ENCODE results near the gene CNTROB. TPM values are rescaled to one million over a fixed set of nuclear protein-coding genes. Genes with fewer than 3 reads are reported as not detected.
A peak's percentile ranks its signal among the peaks of the same experiment; 100 is the strongest.

The CNTROB gene
- total RNA-seq, 1 experiment from 2014 or later: 28.7 TPM

DNA sequence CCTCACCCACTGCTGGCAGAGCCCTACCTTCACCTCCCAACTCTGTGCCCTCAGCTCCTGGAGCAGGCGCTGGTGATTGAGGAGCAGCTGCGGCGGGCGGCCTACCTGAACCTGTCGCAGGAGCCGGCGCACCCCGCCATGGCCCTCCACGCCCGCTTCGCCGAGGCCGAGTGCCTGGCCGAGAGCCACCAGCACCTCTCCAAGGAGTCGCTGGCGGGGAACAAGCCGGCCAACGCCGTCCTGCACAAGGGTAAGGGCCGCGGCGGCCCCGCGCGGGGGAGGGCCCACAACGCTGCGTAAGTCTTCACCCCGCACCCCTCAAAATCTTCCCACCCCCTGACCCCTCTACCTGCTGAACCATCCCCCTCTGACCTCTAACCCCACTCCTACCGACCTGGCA, 22.9 kb upstream of the CNTROB start:
- no peak for DNase-seq (ENCODE audit: low read depth)

DNA sequence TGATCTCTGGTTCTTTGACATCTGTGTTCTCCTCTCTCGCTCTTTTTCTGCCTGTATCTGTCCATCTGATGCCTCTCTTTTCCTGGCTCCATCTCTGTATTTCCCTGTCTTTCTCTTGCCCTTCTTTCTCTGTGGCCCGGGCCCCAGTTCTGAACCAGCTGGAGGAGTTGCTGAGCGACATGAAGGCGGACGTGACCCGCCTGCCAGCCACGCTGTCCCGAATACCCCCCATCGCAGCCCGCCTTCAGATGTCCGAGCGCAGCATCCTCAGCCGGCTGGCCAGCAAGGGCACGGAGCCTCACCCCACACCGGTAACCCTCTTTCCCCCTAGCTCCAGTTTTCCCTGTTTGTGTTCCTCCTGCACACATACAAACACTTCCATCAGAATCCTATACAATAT, 21.7 kb upstream of the CNTROB start:
- DNase-seq (ENCODE audit: low read depth): no peak

DNA sequence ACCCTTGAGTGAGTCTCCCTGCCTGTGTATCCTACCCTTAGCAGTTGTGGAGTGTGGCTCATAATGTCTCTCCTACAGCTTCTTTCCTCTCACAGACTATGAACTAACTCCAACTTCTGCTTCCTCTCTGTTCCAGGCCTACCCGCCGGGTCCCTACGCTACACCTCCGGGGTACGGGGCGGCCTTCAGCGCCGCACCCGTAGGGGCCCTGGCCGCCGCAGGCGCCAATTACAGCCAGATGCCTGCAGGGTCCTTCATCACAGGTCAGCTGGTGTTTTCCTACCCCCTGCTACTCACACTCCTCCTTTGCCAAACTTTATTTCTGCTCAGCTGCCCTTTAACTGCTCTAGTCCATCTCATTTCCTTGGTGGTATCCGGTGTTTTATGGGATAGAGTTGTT, 21.3 kb upstream of the CNTROB start:
- DNase-seq (ENCODE audit: low read depth): no peak

DNA sequence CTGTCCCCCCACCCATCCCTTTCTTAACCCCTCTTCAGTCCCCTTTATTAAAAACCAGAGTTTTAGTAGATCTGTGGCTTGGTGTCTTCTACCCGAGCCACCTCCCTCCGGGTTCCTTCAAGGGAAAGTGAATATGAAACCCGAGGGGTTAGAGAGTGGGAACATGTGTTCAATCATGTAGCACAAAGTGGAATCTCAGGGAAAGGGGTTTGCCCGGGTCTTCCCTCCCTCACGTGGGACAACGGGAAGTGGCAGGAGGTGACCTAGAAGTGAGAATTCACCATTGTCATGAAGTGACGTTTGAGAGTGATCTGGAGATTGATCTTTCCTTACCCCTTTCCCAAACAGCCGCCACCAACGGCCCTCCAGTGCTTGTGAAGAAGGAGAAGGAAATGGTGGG, 20.9 kb upstream of the CNTROB start:
- no peak for DNase-seq (ENCODE audit: low read depth)

DNA sequence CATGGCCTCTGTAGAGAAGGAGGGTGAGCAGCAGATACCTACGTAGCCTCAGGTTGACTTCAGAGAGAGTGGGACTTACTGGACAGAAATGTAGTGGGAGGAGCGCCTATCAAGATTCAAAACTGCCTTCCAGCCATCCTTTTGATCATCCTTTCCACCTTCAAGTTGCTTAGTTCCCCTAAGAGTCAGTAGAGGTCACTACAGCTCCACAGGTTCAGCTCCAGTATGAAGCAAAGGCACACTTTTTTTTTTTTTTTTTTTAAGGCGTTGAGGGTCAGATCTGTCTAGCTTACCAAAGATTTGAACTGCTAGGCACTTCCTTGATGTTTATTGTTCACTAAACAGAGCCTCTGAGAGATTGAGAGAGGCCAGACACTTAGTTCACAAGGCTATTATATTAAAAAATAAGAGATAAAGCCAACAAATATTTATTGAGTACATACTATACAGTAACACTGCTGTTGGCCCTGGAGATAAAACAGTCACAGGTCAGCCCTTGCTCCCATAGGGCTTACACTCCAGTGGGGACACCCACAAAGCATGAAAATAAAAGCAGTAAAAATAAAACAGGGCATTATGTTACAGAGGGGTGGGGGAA, 19.0 kb upstream of the CNTROB start:
- DNase-seq (ENCODE audit: low read depth): peak; percentile 76

DNA sequence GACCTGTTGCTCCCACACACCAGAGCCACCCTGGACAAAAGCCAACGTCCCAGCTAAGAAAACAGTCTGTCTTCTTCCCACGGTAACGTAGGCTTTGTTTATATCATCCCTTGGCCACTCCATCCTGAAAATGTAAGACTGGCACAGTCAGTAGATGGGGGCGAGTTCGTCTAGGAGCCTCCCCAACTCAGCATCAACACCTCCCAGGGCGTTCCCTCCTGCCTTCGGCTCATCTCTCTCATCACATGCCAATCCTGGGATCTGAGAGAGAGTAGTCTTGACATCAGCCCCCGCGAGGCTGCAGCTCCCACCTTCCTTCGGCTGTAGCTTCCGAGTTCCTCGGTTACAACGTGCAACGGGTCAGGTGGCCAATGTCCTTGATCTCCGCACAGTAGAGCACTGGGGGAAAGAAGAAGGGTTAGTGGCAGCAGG, 16.8 kb upstream of the CNTROB start:
- DNase-seq (ENCODE audit: low read depth): no peak

DNA sequence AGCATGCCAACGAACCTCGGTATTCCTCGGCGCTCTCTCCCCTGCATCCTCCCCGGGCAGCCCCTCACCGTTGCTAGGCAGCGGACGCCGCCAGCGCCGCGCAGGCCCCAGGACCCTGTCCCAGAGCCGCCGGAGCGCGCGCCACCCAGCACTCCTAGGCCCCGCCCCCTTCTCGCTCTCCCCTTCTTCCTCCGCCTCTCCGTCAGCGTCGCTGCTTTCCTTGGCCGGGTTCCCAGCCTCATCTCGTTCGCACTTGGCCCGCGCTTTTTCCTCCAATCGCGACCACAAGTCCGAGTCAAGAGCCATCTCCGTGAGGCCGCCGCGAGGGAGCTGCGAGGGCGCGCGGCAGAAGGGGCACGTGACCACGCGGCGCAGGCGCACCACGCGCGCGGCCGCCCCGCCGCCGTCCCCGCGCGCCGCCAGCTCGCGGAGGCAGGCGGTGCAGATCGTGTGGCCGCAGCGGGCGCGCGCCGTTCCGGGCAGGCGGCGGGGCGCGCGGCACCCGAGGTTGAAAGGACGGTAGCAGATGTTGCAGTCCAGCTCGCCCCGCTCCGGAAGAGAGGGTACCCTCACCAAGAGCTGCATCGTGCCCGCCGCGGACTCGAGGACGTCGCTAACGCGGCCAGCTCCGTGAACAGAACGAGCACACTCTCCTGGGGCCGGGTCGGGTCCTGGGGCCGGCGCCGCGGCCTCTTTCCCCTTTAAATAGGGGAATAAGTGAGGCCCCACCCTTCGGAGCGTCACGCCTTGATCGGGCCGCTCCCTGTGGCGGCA, 16.2 kb upstream of the CNTROB start, which contains the start of gene RNF227:
Gene RNF227, minus strand, starts transcription at position 679 of the 774 bp plus-strand sequence. Its CDS starts 94 bp downstream, at position 585.
- peak; percentile 95 for DNase-seq (ENCODE audit: low read depth)

DNA sequence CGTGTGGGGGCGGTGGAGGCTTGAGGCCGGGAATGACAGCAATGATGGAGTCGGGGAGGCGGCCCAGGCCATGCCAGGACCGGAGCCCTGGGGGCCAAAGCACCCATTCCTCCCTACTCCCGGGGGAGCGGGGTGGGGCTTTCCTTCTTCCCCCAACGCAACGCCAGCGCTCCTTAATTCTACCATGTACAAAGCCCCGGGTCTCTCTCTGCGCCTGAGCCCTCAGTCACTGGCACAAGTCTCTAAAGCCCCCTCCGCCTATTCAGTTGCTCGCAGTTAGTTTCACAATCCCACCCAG, 15.7 kb upstream of the CNTROB start:
- no peak for DNase-seq (ENCODE audit: low read depth)

DNA sequence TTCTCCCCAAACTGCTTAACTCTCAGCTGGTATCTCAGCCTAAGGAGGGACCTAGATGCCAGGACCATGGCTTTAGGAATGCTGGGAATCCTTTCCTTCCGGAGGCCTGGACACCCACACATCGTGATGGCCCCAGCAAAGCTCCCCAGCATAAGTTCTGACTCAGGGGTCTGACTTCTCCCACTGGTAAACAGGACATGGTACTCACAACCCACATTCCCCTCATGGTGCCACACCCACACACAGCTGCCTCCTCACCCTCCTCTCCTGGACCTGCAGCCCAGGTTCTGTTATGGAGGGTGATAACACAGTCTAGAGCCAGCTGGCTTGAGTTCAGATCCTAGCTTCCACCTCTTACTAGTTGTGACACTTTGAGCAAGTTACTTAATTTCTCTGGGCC, 15.2 kb upstream of the CNTROB start:
- DNase-seq (ENCODE audit: low read depth): peak; percentile 38

DNA sequence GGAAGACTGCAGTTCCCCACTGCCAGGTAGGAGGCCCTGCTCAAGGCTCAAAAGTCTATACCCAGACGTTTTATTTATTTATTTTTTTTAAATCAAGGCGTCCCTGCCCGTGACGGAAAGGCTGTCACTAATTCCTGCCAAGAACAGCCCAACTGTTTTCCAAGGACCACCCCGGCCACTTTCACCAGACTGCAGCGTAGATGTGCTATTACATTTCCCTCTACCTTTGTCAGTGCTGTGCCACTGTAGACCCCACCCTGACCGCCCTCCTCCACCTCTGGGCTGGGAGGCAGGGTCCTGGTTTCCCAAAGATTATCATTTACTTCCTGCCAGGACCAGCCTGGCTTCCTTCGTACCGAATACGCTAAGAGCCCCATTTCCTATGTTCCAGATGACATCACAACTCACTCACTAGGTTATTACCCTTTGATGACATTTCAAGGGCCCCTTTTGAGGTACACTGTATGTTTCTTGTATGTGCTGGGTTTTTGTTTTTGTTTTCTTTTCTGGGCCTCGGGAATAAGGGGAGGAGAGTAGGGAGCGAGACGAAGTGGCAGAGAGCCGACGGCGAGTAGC, 9.6 kb upstream of the CNTROB start:
- DNase-seq (ENCODE audit: low read depth): no peak

DNA sequence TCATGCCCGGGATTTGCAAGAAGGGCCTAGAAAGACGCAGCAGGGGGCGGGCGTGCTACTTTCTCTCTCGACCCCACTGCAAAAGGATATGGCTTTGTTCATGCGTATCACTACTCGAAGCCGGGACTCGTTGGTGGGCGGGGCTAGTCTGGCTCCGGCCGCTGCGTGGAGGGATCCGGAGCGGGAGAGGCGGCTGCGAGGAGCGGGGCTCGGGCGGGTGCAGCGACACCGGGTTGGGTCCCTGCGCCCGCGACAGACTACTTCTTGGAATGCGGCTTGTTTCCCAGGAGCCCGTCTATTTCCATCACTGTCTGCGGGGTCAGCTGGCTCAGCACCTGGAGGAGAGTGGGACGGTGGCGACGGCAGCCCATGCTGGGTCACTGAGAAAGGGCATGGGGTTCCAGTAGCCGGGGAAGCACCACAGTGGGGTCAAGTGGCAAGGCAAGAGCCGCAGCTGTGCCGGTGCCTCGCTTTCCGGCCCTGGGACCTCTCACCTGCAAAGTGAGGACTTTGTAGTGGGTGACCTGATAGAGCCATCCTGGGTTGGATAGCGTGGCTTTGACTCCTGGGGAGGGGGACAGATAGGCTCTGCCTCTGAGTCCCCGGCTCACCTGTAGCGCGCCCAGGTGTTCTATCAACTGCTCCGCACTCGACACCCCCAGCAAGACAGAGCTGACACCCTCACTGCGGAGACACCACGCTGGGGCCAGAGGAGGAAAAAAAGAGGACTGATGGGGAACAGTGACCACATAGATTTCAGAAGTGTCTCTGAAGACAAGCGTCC, 9.0 kb upstream of the CNTROB start:
- DNase-seq (ENCODE audit: low read depth): no peak

DNA sequence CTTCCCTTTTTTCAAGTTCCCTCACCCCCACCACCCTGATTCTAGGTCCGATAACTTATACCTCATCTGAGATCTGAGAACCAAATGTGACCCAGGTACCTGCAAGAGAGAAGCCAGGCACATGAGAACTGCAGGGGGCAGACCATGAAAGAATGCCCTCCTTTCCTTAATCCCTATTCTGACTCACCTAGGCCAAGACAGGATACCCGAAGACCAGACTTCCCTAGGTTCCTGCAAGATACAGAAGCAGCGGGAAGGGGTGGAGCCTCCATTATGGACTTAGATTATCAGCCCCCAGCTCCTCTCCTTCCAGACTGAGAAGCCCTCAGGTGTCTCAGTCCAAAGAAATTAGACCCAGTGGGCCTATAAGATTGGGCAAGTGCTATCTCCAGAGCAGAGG, 4.4 kb upstream of the CNTROB start:
- peak; percentile 26 for DNase-seq (ENCODE audit: low read depth)

DNA sequence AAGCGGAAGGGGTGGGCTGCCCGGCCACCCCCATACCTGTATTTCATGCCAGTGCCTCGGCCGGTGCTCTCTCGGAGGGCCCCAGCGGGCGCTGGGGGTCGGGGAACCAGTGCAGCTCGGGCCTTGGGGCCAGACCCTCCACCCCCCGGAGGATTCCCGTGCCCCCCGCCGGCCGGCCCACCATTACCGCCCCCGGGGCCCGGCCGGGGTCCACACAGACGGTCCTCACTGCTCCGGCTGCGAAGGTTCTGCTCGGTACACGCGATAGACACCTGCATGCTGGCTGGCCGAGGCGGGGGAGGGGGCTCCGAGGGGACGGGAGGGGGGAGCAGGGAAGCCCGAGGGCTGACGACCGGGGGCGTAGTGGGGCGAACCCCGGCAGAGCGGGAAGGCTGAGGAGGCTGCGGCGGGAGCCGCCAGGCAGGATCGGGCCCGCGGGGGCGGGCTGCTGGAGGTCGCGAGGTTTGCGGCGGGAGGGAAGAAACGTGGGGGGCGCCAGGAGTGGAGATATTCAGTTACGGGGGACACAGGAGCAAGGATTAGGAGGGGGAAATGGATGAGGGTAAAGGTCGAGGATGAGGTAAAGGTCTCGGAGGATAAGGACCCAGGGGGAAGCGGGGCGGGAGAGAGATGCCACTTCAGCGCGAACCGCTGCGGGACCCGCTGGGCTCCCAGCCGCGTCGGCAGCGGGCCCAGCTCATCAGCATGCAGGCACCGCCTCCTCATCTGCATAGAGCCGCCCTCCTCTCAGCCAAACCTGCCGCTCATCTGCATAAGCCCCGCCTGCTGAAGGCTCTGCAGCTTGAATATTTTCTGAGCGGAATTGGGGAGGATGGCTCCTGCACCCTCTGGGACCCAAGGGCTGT, 2.6 kb upstream of the CNTROB start, which contains the start of gene KCNAB3:
Gene KCNAB3, minus strand, starts transcription at position 699 of the 866 bp plus-strand sequence. Its CDS starts 421 bp downstream, at position 278.
- no peak for DNase-seq (ENCODE audit: low read depth)

DNA sequence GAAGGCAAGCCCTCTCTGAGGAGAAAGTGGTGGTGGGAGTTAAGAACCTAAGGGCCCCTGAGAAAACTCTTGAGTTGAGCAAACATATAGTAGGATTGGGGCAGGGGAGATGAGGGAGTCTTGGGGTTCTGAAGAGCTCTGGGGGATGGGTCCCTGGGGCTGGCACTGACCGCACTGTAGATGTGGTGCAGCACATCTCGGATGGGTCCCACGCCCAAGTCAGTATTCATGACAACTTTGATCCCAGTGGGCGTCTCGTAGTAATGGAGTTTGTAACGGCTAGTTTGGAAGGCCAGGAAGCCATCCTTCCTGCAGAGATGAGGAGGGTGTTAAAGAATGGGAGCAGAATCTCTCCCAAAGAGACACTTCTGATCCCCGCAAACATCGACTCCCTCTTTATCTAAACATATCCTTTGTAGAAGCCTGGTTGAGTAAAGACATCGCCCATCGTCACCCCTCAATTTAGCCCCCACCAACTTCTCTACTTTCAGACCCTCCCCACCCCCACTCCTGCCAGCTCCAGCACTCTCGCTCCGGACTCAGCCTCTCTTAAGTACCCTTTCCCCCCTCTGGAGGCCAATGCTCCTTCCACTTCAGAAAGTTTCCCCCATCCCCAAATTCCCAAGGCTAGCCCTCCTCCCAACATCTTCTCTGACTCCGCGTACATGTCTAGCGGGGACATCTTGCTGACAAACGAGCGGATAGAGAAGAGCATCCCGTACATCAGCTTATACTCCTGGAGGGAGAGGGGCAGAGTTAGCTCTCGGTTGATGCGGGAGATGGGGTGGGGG, 970 bp upstream of the CNTROB start:
- DNase-seq (ENCODE audit: low read depth): no peak

DNA sequence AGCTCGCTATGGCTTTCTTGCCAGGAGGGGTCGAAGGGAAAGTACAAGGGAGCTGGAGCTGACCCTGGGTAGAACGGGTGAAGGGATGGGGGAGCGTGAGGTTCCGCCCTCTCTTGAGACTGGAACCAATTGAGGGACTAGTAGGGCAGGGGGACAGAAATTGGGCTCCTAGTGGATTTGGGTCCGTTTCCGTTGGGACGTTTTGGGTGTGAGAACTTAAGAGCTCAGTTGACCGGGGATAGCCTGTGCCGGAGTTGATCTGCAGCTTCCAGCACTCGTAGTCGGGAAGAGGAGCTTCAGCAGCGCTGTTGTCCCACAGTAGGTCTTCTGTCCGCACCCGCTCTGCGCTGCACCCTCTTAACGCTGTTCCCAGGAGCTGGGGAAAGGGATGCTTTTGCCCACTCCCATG, 481 bp downstream of the CNTROB start:
- peak; percentile 8 for DNase-seq (ENCODE audit: low read depth)

DNA sequence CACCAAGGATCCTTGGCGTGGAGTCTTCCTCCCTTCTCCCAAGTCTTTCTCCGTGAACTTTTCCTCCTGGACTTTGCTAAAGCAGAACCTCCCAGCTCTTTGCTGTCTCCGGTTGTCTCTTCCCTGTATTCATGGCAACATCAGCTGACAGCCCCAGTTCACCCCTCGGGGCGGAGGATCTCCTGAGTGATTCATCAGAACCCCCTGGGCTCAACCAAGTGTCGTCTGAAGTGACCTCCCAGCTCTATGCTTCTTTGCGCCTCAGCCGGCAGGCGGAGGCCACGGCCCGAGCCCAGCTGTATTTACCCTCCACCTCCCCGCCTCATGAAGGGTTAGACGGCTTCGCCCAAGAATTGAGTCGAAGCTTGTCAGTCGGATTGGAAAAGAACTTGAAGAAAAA, 943 bp downstream of the CNTROB start:
- DNase-seq (ENCODE audit: low read depth): peak; percentile 70

DNA sequence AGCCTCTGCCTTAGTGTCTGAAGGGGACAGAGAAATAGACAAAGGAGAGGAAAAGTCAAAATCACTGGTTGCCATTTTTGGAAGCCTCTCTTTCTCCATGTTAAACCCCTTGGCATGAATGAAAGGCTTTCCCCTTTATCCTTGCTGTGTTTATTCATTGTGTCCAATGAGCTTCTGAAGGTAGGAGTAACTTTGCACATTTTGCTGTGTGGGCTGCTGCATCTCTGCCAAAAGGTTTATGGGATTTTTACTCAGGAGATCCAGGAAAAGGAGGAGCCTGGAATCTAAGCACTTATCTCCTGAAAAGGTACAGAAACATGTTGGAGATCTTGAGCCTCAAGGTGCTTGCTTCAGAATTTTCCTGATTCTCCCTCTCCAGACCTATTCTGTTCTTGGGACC, 3.9 kb downstream of the CNTROB start:
- DNase-seq (ENCODE audit: low read depth): no peak

DNA sequence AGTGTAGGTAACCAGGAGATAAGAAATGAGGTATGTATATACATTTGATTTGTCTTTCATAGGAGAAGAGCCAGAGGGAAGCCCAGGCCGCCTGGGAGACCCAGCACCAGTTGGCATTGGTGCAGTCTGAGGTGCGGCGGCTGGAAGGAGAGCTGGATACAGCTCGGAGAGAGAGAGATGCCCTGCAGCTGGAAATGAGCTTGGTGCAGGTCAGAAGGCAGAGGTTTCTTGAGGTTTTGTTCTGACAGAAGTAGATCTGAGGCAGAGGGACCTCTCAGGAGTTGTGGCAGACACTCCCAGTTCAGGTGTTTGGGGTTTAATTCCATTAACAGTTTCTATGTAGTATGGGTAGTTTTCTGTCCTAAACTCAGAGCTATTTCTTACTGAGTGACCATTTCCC, 8.0 kb downstream of the CNTROB start:
- no peak for DNase-seq (ENCODE audit: low read depth)

DNA sequence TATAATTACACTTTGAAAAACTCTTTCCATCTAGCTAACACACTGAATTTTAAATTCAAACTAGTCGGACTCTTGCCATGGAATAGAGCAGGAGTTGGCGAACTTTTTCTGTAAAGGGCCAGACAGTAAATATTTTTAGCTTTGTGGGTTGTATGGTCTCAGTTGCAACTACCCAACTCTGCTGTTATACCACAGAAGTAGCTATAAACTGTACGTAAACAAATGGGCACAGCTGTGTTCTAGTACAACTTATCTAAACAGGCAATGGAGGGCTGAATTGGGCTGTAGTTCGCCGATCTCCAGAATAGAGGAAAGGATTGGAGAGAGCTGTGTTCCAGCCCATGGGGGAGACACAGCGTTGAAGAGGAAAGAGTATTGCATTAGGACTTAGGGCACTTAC, 8.7 kb downstream of the CNTROB start:
- DNase-seq (ENCODE audit: low read depth): no peak

DNA sequence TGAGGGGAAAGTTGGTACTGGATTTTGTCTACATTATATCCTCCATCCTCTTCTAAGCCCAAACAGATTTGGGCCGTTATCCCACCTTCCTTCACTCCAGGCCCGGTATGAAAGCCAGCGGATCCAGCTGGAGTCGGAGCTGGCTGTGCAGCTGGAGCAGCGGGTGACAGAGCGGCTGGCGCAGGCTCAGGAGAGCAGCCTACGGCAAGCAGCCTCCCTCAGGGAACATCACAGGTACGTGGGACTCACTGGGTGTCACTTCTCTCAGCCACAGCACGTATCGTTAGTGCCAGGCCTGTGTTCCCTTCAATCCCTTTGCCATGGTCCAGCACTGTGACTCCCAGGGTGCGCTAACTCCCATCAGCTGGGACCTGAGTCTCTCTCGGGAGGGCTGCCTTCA, 11.3 kb downstream of the CNTROB start:
- DNase-seq (ENCODE audit: low read depth): no peak

All from HT1080 (cell line).